ENCODE results near the gene RANBP1. TPM values are rescaled to one million over a fixed set of nuclear protein-coding genes. Genes with fewer than 3 reads are reported as not detected.

Gene RANBP1
- total RNA-seq, 1 donor from 2014 or later, result 142 TPM

DNA sequence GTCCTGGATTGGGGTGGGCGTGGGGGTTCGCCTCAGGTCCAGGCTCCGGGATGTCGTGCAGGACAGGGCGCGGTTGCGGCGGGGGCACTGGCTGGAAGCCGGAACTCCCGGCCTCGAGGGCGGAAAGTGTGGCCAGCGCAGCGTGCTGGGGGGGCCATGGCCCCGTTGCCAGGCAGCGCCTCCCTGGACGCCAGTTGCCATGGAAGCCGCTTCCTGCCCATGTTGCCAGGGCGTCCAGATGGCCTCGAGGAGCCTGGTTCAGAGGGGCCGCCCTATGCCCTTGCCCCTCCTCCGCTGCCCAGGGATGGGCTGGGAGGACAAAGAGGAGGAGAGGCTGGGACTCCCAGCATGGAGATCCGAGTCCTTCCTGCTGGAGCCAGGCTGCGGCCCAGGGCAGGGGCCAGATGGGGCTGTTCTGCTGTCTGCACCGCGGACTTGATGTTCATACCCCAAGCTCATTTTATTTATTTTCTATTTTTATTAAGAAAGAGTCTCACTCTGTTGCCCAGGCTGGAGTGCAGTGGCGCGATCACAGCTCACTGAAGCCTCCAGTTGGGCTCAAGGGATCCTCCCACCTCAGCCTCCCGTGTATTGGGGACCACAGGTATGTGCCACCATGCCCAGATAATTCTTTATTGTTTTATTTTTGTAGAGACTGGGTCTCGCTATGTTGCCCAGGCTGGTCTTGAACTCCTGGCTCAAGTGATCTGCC is 39.6 kb downstream of the RANBP1 start:
- Mint-ChIP-seq H3K27ac (ENCODE audit: unreplicated experiment) (no peak overlapping the region), H3K4me1 (ENCODE audit: unreplicated experiment) (no peaks in the 10 kb centered on the region), H3K4me3 (ENCODE audit: unreplicated experiment) (no peak overlapping the region), H3K9me3 (ENCODE audit: unreplicated experiment) (no peaks in the 10 kb centered on the region), H3K36me3 (ENCODE audit: low read depth, unreplicated experiment) (no peaks in the 10 kb centered on the region), H3K27me3 (ENCODE audit: unreplicated experiment) (peaks cover 8% of the 10 kb centered on the region)
- DNase-seq (ENCODE audit: low spot score), result no peak
- TF ChIP-seq, protein P1, sequence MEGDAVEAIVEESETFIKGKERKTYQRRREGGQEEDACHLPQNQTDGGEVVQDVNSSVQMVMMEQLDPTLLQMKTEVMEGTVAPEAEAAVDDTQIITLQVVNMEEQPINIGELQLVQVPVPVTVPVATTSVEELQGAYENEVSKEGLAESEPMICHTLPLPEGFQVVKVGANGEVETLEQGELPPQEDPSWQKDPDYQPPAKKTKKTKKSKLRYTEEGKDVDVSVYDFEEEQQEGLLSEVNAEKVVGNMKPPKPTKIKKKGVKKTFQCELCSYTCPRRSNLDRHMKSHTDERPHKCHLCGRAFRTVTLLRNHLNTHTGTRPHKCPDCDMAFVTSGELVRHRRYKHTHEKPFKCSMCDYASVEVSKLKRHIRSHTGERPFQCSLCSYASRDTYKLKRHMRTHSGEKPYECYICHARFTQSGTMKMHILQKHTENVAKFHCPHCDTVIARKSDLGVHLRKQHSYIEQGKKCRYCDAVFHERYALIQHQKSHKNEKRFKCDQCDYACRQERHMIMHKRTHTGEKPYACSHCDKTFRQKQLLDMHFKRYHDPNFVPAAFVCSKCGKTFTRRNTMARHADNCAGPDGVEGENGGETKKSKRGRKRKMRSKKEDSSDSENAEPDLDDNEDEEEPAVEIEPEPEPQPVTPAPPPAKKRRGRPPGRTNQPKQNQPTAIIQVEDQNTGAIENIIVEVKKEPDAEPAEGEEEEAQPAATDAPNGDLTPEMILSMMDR (IDR thresholded peaks at IDR 0.05; ENCODE audit: unreplicated experiment), result no peak

DNA sequence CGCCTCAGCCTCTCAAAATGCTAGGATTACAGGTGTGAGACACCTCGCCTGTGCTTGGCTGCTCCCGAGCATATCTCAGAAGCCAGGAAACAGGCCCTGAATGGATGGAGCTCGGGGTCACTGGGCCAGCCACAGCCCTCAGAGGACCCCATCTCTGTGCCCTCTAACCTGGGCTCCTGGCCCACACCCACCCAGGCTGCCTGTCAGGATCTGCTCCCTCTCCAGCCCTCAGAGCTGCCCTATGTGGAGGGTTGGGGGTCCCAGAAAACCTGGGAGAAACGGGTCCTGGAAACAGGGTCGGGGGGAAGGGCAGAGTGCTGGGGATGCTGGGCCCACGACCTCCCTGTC is 40.1 kb downstream of the RANBP1 start:
- Mint-ChIP-seq H3K9me3 (ENCODE audit: unreplicated experiment) (no peaks in the 10 kb centered on the region), H3K4me1 (ENCODE audit: unreplicated experiment) (no peaks in the 10 kb centered on the region), H3K36me3 (ENCODE audit: low read depth, unreplicated experiment) (no peaks in the 10 kb centered on the region), H3K27ac (ENCODE audit: unreplicated experiment) (no peak overlapping the region), H3K4me3 (ENCODE audit: unreplicated experiment) (no peak overlapping the region), H3K27me3 (ENCODE audit: unreplicated experiment) (peaks cover 8% of the 10 kb centered on the region)
- no peak for DNase-seq (ENCODE audit: low spot score)
- TF ChIP-seq, protein P1 (IDR thresholded peaks at IDR 0.05; ENCODE audit: unreplicated experiment), result no peak

DNA sequence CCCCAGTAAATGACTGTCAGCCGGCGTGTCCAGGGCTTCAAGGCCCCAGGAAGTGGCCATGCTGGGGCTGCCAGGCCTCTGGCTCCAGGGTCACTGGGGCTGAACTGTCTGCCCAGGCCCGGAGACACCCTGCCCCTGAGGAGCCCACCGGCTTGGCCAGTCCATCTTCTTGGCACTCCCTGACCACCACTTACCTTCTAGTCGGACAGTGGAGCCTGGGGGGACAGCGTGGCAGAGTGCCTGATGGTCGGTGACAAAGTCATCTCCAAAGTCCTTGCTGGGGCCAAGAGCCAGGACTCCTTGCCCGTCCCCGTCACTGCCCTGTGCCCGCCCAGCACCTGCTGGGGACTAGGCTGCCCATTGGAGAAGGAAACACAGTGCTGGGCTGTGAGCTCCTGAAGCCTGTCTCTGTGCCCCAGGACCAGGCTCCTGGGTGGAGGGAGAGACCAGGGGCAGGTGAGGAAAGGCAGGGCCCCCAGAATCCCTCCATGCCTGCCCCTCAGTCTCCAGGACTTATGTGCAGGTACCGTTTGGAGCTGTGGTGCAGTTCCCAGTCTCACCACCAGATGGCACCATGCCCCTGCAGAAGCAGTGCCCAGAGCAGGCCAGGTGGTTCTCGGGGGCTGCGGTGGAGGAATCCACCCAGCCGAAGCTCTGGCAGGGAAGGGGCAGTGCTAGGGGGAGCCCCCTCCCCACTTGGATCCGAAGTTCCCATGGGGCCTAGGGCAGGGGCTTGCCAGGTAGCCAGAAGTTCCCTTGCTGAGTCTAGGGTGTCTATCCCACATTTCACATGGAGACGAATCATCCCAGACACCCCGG is 40.9 kb downstream of the RANBP1 start:
- no peaks in the 10 kb centered on the region for H3K9me3 Mint-ChIP-seq (ENCODE audit: unreplicated experiment)
- no peaks in the 10 kb centered on the region for H3K4me1 Mint-ChIP-seq (ENCODE audit: unreplicated experiment)
- no peaks in the 10 kb centered on the region for H3K36me3 Mint-ChIP-seq (ENCODE audit: low read depth, unreplicated experiment)
- H3K27me3 Mint-ChIP-seq (ENCODE audit: unreplicated experiment), result peaks cover 7% of the 10 kb centered on the region
- H3K4me3 Mint-ChIP-seq (ENCODE audit: unreplicated experiment), result no peak overlapping the region
- peak; percentile 93 for DNase-seq (ENCODE audit: low spot score)
- TF ChIP-seq, protein P1 (IDR thresholded peaks at IDR 0.05; ENCODE audit: unreplicated experiment), result peak; percentile 99
- no peak overlapping the region for H3K27ac Mint-ChIP-seq (ENCODE audit: unreplicated experiment)

DNA sequence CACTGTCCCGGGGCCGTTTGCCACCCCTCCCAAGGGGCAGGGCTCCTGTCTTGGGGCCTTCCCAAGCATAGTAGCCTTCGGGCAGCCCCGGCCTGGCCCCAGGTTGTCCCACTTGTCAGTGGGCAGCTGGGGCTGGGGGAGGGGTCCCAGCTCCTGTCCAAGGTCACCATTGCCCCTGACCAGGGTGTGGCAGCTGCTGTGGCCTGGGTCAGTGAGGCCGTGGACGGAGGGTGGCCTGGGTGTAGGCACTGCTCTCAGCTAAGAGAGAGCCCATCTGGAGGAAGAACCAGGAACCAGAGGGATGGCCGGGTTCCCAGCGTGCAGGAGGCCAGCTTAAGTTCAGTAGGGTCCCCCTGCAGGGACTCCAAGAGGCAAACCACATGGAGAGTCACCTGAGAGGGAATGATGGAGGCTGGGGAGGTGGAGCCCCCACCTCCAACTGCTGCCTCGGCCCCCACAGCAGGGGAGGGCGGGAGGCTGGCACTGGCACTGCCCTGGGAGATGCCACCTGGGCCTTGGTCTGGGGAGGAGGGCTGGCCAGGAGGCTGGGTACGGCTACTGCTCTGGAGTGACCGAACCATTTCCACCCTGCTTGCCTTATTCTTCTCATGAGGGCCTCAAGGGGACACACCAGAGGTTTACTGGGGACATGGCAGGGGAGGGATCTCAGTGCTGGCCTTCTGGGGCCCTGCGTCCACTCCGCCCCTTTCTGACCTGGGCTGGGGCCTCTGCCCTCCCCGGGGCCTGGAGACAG is 41.7 kb downstream of the RANBP1 start:
- TF ChIP-seq, protein P1 (IDR thresholded peaks at IDR 0.05; ENCODE audit: unreplicated experiment), result no peak
- Mint-ChIP-seq H3K4me1 (ENCODE audit: unreplicated experiment) (no peaks in the 10 kb centered on the region), H3K36me3 (ENCODE audit: low read depth, unreplicated experiment) (no peaks in the 10 kb centered on the region), H3K27ac (ENCODE audit: unreplicated experiment) (no peak overlapping the region), H3K9me3 (ENCODE audit: unreplicated experiment) (no peaks in the 10 kb centered on the region), H3K27me3 (ENCODE audit: unreplicated experiment) (peaks cover 4% of the 10 kb centered on the region), H3K4me3 (ENCODE audit: unreplicated experiment) (no peak overlapping the region)
- DNase-seq (ENCODE audit: low spot score), result no peak

Measured in endothelial cell (in vitro differentiated cells).